ENCODE data around the gene ATRAID. TPM values are rescaled to one million over a fixed set of nuclear protein-coding genes. Genes with fewer than 3 reads are reported as not detected.

The ATRAID gene
- total RNA-seq, 3 donors from 2014 or later = 82.0 to 88.8 (median 85.2) TPM

DNA sequence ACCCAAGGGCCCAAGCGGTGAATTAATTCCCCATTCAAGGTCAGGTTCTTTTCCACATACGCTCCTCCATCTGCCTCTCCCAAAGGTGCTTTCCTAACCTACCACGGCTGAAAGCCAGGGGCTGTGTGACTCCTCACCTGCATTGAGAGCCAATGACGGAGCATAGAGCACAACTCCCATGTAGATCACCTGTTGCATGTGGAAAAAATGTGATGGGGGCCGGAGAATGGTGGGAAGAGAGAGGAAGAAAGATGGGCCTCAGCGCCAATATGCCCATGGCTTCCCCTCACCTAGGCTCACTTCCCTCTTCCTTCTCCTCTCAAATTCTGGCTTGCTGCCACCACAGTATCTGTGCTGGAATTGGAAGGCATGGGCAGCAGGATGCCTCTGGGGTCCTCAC is 5.5 kb upstream of the ATRAID start:
- ATAC-seq = no peak
- Histone ChIP-seq H3K36me3 (ENCODE audit: low read depth) (no peaks in the 10 kb centered on the region), H3K9me3 (no peaks in the 10 kb centered on the region), H3K4me1 (ENCODE audit: low read depth) (peaks cover 17% of the 10 kb centered on the region), H3K4me3 (no peak overlapping the region)
- intact Hi-C loops (cut with DNase I, micrococcal nuclease) = loop anchor here in 1 of 2 donors (10.0 kb wide), 1 partner anchor 112 kb away; no protein-coding TSS in a partner anchor
- TF ChIP-seq, protein P1, sequence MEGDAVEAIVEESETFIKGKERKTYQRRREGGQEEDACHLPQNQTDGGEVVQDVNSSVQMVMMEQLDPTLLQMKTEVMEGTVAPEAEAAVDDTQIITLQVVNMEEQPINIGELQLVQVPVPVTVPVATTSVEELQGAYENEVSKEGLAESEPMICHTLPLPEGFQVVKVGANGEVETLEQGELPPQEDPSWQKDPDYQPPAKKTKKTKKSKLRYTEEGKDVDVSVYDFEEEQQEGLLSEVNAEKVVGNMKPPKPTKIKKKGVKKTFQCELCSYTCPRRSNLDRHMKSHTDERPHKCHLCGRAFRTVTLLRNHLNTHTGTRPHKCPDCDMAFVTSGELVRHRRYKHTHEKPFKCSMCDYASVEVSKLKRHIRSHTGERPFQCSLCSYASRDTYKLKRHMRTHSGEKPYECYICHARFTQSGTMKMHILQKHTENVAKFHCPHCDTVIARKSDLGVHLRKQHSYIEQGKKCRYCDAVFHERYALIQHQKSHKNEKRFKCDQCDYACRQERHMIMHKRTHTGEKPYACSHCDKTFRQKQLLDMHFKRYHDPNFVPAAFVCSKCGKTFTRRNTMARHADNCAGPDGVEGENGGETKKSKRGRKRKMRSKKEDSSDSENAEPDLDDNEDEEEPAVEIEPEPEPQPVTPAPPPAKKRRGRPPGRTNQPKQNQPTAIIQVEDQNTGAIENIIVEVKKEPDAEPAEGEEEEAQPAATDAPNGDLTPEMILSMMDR (IDR thresholded peaks at IDR 0.05) = no peak
- no peak for DNase-seq

DNA sequence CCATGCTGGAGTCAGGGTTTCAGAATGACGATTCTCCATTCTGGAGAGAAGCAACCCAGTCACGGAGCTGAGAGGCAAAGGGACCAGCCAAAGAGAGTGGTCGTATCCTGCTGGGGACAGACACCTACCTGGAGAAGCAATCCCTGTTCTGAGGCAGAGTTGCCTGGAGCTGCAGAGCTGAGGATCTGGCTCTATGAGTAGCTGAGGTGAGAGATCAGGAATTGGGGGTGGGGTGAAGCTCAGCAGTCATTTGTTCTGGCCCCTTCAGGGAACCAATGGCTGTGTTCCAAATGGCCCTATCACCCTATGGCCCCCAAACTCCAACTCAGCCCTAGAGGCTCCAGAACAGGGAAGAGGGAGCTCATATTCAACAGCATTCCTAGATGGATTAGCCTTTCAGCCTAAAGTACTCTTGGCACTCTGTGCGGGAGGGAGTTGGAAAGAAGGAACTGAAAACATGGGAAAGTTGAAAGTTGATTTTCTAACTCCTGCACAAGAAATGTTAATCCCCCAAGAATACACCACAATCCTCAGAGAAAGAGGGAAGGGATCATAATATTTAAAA is 3.3 kb upstream of the ATRAID start:
- intact Hi-C loops (cut with DNase I, micrococcal nuclease) = loop anchor here in 1 of 2 donors (10.0 kb wide), 1 partner anchor 114 kb away; no protein-coding TSS in a partner anchor
- peaks cover 25% of the 10 kb centered on the region for H3K4me1 ChIP-seq (ENCODE audit: low read depth)
- no peaks in the 10 kb centered on the region for H3K9me3 ChIP-seq
- no peak overlapping the region for H3K4me3 ChIP-seq
- ATAC-seq (no peak), DNase-seq (no peak)
- TF ChIP-seq, protein P1 (IDR thresholded peaks at IDR 0.05) = no peak
- no peaks in the 10 kb centered on the region for H3K36me3 ChIP-seq (ENCODE audit: low read depth)

DNA sequence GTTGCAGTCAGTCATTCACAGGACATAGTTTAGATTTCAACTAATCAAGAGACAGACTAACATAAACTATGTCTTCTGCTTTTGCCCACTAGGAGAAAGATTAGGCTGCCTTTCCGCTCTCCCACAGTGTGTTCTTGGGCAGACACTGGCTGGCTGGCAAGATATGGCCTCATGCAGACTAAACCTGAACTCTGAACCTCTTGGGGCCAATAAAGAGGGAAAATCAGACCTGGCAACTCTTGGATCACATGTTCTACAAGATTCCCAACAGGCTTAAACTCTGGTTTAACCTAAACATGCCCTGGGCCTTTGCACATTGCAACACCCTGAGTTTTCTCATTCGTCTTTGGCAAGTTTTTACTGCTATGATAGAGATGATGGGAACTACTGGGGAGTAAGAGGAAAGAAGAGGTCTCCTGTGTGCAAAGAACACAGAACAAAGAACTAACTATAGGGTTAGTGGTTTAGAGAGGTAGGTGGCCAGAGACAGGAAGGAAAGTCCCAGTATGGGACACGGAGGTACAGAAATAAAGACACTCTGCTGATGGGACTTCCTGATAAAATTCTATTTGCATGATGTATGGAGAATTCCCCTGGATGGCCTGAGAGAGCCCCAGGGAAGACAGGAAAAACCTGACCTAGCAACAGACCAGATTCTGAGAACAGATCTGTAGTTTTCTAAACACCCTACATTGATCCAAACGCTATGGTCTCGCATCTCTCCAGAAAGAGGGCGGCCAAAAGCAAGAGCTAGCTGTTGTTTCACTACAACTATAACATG is 2.0 kb upstream of the ATRAID start:
- Histone ChIP-seq H3K36me3 (ENCODE audit: low read depth) (no peaks in the 10 kb centered on the region), H3K4me1 (ENCODE audit: low read depth) (peaks cover 27% of the 10 kb centered on the region), H3K4me3 (no peak overlapping the region), H3K9me3 (no peaks in the 10 kb centered on the region)
- ATAC-seq = peak; percentile 17
- peak in 2 of 3 donors; percentile 35 to 37 for DNase-seq
- TF ChIP-seq, protein P1 (IDR thresholded peaks at IDR 0.05) = no peak
- intact Hi-C loops (cut with DNase I, micrococcal nuclease) = loop anchor here (10.0 kb wide), 1 partner anchor 115 kb away; no protein-coding TSS in a partner anchor

DNA sequence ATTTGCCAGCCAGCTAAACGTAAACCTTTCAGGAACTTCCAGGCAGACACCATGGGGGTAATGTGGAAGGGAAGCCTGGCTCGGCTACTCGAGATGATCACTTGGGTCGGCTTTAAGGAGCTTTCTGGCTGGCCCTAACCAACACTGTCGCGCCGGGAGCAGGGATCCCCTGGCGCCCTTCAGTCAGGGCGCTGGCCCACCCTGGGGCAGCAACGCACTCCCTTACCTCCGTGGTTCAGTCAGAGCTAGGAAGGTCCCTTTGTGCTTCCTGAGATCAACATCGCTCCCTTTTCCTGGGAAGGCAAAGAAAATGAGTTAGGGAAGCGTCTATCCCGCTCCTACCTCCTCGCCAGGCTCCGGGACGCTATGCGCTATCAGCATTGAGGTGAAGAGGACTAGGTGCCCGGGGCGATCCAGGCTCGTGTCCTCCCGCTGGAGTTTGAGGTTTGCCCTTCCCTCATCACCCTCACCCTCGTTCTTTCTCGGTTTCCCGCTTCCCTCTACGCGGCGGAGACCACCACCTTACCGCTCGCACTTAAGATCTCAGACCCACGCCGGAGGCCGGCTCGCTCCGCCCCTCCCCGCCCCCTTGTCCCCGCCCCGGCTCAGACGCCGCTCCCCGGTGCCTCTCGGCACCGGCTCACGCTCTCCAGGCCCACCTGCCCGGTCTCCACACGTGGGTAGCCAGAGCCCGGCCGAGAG is 449 bp upstream of the ATRAID start:
- ATAC-seq = peak; percentile 31

More for the DNA sequence above, 449 bp upstream of the ATRAID start:
- Histone ChIP-seq H3K4me1 (ENCODE audit: low read depth) (peaks cover 27% of the 10 kb centered on the region), H3K4me3 (peak overlapping the region; percentile 54), H3K9me3 (no peaks in the 10 kb centered on the region), H3K36me3 (ENCODE audit: low read depth) (no peaks in the 10 kb centered on the region)
- peak in 2 of 3 donors; percentile 20 to 46 for DNase-seq
- TF ChIP-seq, protein P1 (IDR thresholded peaks at IDR 0.05) = no peak
- intact Hi-C loops (cut with DNase I, micrococcal nuclease) = loop anchor here in 1 of 2 donors (10.0 kb wide), 1 partner anchor 117 kb away; no protein-coding TSS in a partner anchor
